COLO829 (cell line): Measurements from ENCODE around the gene ADAMTS2.

ENCODE experiments used
- DNase-seq: peaks from one replicate; pipeline ENCODE4 v3.0.0; 2012; ENCODE audit warnings: low spot score

The ADAMTS2 gene

DNA sequence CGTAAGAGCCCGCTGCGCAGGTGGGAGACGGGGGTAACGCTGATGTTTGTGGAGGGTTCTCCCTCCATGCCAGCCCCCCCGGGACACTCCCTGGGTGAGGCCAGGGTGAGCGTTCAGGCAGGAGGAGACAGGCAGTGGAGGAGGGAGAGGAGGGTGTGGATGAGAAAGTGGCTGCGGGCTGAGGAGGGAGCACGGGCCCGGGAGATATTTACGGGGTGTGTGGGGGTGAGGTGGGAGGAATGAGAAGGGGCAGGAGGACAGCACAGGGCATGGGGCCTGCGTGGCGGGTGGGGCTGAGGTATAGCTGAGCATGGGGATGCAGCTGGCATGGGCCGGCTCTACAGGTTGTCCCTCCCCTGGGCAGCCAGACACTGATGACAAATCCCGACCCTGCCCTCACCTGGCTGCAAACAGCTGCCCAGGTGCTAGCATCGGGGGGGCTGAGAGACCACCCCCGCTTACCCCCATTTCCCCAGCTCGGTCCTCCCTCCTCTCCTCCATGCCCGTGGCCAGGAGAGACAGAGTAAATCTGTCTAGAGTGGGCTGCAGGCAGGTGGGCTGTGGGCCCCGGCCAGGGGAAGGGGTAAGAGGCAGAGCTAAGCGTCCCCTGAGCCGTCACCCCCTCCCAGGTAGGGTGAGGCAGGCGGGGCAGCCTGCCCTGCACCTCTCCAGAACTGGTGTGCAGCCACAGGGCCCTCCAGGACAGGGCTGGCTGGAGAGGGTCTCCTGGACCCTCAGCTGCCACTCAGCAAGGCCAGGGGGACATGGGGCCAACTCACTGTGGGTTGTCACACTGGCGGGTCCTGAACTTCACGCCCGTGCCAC, 205.9 kb downstream of the ADAMTS2 start:
- no peak for DNase-seq

- DNase-seq, result no peak
Observed at GRCh38 chr5:179138568-179138925, 206.7 kb downstream of the ADAMTS2 start.

DNA sequence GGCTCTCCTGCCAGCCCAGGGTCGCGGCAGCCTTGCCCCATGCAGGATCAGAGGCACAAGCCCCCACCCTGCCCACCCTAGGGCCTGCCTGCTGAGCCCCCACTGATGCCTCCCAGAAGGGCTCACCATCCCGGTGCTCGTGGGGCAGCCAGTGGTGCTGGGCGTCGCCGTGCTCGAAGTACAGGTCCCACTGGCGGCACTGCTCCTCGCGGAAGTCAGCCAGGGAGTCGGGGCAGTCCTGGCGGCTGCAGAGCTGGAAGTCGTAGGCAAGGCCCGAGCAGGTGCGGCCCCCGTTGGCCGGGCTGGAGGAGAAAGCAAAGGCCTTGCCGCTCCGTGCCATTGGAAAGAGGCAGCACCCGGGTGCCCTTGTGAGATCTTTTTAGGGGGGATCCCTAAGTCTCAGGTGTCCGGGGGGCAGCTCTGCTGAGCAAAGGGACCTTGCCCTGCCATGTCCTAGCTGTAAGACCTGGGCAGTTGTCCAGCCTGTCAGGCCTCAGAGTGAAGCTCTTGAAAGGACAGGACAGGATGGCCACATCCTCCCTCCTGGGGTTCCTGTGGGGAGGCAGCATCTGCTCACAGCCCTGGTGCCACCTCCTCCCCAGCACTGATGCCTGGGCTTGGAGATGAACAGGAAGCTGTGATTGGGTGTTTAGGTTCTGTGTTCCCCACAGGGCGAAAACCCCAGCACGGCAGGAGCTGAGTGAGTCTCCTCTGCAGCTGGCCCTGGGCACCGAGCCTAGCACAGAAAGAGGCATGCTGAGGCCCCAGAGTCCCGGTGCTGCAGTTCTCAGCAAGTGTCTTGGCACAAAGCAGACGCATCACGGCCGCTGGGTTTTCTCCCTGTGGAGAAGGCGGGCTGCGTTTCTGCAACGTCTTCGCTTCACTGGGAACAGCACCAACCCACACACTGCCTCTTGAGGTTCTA, 207.4 kb downstream of the ADAMTS2 start:
- DNase-seq, result no peak

DNA sequence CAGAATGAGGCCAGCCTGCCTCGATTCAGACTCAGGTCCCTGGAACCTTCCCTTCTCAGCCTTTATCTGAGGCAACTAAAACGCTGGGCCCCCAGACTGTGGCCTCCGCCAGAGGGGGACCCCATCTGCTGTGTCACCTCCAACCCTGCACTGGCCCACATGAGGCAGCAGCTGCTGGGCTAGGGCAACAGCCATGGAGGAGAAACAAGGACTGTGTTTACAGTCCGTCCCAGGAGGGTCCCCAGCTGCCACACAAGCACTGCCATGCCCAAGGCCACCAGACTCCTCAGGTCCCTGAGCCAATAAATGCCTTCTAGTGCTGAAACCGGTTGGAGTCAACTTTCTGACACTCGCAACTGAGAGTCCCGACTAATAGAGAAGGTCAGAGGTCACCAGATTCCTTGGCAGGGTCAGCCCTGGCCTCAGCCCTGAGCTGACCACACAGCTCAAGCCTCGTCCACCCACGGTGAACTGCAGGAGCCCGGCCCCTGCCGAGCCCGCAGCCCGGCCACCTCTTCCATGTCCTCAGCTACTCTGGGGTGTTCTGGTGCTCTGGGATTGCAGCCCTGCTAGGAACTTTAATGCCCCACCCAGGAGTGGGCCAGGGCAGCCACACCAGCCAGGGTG, 208.1 kb downstream of the ADAMTS2 start:
- no peak for DNase-seq

GRCh38 chr5:179135441-179136215, 209.6 kb downstream of the ADAMTS2 start:
- DNase-seq, result no peak

GRCh38 chr5:179135006-179135405, 210.3 kb downstream of the ADAMTS2 start:
- no peak for DNase-seq

DNA sequence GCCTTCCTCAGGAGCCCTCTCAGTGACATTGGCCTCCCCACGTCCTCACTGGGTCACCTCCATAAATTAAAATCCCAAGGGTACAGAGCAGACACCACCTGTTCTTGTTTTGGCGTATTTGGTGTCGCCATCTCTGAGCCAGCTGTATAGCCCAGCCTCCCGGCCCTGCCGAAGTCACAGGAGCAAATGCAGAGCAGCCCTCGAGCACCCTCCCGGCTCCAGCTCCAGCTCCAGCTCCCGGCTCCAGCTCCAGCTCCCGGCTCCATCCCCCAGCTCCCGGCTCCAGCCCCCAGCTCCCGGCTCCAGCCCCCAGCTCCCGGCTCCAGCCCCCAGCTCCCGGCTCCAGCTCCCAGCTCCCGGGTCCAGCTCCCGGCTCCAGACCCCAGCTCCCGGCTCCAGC, 210.8 kb downstream of the ADAMTS2 start:
- DNase-seq, result no peak

DNA sequence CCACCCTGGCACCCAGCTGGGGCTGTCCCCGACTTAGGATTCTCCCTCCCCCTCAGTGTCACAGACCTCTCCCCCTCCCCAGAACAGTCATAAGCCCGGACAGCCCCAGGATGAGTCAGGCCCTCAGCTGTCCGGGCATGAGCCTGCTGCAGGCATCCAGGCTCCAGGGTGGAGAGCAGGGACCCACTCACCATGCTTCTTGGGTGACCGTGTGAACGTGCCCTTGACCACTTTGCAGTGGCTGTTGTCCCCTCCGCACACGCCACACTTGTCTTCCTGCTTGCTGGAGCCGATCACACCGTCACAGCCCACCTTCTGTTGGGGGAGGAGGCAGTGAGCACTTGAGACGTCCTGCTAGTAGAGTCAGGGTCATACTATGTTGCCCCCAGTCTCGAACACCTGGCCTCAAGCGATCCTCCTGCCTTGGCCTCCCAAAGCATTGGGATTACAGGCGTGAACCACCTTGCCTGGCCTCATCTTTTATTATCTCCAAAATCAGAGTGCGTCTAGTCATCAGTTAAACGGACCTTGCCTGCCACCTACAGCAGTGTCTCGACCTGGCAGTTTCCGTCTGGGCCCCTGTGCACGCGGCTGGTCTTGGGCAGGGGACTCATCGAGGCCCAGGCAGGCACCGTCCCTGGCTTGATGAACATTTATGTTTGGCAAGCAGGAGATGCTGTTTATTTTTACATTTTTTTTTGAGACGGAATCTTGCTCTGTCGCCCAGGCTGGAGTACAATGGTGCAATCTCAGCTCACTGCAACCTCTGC, 212.5 kb downstream of the ADAMTS2 start:
- DNase-seq, result no peak

GRCh38 chr5:179131886-179132585, 213.2 kb downstream of the ADAMTS2 start:
- DNase-seq, result no peak

DNA sequence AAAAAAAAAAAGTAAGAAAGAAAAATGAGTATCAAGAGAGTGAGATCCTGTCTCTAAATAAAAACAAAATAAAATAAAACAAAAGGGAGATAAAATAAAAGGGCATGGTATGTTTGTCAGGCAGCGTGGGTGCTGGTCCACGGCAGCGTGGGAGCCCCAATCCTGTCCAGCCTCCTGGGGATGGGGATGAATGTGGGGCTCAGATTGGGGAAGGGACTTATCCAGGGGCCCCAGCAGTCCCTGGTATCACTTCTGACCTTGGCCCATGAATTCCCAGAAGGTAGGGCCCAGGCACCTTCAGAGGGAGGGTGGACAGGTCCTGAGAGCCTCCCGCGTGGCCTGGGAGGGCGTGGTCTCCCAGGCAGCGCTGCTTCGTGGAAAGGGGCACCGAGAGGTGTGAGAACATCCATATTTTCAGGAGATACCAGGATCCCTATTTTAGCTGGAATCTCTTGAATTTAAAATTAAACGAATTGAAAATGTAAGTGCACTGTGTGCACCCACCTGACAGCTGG, 213.9 kb downstream of the ADAMTS2 start:
- DNase-seq, result no peak

DNA sequence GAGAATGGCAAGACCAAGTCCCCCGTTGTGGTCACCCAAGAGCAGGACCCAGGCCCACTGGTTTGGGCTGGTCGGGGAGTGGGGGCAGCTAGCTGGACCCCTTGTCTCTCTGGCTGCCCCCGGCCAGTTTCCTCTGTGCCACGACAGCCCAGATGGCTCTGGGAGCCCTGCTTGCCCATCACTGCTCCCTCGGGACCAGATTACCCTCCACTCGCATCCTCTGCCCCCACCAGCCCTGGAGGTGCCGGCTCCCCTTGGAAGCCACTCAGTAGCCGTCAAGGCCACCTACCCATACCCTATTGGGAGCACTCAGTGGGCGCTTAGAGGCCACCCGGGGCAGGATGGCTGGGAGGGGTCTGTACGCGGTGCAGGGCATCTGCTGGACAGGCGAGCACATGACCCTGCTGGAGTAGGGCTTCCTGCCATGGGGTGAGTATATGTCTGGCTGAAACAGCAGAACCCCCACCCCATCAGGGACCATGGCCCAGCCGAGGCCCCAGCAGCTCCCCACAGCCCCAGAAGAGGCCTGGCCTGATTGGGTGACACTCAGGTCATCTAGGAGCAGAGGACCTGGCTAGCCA, 215.1 kb downstream of the ADAMTS2 start:
- no peak for DNase-seq

DNA sequence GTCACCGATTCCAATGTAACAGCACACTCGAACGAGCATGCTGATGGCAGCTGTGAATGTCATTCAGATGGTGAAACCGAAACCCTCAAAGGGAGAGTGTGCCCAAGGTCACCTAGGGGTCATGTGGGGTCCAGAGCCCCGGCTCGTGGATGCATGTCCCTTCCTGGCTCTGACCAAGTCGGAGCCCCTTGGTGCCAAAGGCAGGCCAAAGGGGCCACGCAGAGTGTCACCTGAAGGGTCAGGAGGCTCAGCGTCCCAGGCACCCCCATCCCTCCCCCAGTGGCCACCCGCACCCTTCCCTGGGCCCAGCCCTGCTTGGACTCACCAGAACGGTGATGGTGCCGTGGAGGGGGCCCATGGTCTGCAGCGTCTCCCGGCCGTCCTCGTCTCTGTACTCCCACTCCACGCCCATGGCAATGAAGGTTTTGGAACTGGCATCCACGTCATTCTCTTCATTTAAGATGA, 215.6 kb downstream of the ADAMTS2 start:
- no peak for DNase-seq

DNA sequence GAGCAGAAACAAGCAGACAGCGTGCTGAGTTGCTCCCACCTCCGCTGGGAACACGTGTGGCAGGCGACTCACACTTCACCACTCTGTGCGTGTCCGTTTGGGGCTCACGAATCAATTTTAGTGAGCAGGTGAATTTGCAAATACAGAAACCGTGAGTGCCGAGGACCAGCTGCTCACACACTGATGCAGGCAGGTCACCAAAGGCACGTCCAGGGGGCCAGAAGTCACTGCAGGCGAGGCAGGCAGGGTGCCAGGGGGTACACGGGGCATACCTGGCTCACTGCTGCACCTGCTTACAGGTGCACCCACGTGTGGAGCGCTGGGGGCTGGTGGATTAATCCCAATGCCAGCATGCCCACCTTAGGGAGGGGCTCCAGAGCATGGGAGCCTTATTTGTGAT, 216.3 kb downstream of the ADAMTS2 start:
- no peak for DNase-seq

- DNase-seq, result no peak
Observed at GRCh38 chr5:179128041-179128365, 217.3 kb downstream of the ADAMTS2 start.

GRCh38 chr5:179127136-179128040, 217.9 kb downstream of the ADAMTS2 start:
- no peak for DNase-seq

GRCh38 chr5:179126506-179126991, 218.7 kb downstream of the ADAMTS2 start:
- no peak for DNase-seq

DNA sequence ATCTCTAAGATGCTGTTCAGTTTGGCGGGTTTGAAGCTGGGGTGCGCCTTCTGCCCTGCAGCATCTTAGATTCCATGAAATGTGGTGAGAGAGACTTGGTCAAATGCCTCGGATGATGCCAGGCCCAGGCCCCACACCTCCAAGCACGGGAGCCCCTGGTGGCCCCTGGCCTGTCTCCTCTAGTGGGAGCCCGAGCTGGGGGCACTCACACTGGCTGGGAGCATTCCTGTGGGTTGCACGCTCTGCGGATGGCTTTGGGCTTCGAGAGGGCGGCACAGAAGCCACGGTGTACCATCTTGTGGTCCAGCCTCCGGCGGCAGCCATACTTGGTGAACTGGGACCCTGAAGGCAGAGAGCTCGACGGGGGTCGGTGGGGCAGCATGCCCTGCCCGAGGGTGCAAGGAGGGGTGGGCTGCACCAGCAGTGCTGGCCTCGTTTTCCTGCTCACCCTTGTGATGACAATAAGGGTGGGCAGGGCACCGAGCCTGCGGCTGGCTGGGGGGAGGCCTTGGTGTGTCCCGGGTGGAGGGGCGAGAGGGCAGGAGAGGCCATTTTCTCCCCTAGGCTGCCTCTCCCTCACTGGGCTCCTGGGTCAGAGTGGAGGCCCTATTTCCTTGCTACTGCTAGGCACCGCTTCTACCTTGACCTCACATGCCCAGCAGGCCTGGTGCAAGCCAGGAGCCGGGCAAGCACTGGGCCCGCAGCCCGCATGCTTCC, 219.3 kb downstream of the ADAMTS2 start:
- DNase-seq, result no peak
